GM19351 (cell line): ENCODE data around the gene KDM4B.

Source experiments
- ATAC-seq: cut with Tn5 transposase; IDR thresholded peaks from one replicate; pipeline ENCODE4 v1.9.1; 2021; ENCODE audit warnings: mild to moderate bottlenecking, moderate library complexity; ENCODE audit not compliant: unreplicated experiment

The KDM4B gene

DNA sequence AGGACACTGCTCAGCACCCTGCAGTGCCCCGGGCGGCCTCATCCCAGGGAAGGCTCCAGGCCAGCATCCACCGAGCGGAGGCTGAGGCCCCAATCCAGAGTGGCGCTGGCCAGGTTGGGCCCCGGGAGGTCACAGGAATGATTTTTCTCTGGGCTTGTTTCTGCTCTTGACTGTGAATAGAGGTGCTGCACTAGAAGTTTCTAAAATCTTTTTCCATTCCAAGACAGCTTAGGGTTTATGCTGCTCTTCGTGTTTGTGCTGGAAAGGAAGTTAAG is 15.1 kb downstream of the KDM4B start:
- no peak for ATAC-seq

DNA sequence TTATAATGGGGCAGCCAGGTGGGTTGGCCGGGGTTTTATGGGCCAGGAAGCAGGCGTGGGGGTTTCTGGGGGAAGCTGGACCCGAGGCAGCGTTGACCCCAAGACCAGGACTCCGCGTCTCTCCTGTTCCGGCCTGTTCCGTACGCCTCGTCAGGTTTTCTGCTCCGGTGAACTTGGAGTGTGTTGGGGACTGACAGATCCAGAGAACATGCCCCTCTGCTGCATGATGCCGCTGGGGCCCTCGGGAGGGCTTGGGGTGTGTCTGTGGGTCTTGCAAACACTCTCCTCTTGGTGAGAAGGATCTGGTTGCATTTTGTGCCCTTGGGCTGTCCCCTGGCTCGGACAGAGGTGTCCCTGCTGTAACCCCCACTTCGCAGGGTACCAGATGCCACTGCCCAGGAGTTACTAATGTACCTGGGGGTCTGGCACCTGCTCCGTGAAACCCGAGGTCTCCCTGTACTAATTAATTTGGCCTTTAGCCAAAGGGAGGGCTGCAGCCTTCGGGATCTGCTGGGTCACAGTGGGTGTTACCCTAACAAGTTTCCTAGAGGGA is 15.6 kb downstream of the KDM4B start:
- no peak for ATAC-seq

DNA sequence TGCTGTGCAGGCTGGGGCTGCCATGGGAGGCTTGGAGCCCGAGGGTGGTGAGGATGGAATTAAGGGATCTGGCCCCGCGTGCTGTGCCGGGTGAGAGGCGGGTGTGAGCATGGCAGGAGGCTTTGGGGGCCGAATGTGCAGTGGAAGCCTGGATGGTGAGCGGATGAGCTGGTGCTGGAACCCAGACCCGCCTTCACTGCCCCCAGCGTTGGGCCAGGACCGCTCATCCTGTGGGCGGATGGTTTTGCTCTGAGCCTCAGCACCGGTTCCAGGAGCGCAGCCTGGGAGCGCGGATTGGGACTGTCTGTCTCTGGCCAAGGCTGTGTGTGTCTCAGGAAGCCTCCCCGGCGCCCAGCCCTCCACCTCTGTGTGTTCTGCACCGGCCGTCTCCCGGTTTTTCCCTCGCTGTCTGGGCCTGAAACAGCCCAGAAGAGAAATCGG is 16.7 kb downstream of the KDM4B start:
- no peak for ATAC-seq

DNA sequence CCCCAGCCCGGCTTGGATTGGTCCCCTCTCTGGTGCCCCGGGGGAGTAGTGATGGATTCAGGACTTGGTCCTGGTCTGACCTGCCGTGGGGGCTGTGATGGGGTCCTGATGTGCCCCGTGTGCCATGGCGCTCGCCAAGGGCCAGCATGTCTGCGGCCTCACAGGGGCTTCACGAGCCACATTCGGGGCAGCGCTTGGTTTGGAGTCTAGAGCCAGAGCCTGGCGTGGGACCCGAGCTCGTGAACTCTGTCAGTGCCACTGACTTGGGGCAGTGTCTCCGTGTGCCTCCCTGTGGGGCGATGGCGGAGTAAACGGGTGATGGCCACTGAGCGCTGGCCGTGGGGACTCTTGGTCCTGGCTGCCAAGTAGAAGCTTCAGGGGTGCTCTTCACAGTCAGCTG is 17.1 kb downstream of the KDM4B start:
- ATAC-seq, result no peak

DNA sequence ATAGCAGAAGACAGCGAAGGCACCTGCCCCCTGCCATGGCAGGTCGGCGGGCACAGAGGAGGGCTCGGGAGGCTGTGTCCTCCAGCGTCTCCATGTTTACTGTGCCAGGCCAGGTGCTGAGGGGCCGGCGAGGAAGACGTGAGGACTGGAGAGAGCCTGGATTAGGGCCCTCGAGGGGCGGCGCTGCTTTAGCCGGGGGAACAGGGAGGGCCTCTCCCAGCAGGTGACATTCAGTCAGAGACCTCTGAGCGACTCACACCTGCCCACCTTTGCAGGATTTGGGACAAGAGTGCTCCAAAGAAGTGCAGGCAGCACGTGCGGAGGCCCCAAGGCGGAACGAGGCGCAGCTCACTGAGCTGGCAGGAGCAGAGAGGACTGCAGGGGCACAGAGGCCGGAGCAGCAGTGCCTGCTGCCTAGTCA is 17.6 kb downstream of the KDM4B start:
- no peak for ATAC-seq

DNA sequence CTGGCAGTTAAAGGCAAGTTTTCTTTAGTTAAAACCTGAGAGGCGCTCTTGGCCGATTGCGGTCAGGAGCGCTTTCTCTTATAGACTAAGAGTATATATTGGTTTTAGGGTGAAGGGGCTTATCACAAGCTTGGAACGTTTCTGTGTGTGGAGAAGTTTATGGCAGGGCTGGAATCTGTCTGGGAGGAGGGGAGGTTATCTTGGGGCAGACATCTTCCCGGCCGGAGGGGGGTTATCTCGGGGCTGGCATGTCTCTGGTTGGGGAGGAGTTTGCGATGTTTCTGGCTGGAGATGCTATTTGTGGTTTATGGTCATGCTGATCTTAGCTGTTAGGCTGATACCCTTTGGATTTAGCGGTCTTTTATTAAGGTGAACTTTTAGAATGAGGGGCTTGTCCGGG is 18.3 kb downstream of the KDM4B start:
- no peak for ATAC-seq

DNA sequence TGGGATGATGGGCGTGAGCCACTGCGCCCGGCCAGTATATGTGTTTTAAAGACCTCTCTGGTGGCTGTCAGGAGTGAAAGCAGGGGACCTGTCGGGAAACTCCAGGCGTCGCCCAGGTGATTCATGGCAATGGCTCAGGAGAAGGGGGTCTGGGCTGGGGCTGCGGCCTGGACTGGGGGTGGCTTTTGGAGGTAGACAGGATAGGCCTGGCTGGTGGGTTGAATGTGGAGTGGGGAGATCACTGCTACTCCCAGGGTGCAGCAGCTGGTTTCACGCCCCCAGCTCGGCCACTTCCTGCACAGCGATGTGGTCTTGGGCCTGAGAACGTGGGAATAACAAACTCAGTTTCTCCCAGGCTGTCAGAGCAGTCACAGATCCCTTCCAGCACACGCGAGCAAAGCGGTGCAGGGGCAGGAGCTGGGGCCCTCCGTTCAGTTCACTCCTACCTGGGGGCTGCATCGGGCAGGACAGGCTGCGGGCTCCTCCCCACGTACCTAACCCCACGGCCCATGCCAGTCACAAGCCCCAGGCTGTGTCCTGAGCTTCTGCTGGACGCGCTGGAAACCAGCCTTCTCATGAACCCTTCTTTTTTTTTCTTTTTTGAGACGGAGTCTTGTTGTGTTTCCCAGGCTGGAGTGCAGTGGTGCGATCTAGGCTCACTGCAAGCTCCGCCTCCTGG is 18.9 kb downstream of the KDM4B start:
- ATAC-seq, result no peak

DNA sequence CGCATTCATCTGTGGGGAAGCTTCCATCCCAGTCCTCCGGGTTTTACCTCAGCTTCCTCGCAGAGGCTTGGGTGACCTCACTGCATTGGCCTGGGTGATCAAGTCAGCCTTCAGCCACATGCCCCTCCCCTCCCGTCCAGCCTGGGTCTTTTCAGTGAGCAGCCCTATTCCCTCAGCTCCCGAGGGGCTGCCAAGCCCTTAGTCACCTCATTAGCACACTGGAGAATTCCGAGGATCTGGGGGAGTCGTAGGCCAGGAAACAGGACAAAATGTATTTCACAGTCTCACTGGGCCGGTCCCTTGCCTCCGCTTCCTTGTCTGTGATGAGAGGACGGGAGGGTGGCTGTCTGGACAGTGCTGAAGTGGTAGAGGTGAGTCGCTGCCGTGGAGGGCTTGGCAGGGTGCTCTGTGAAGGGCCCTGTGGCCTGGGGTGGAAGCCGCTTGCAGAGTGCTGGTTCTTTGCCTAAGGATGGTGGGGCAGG is 19.9 kb downstream of the KDM4B start:
- ATAC-seq, result no peak

DNA sequence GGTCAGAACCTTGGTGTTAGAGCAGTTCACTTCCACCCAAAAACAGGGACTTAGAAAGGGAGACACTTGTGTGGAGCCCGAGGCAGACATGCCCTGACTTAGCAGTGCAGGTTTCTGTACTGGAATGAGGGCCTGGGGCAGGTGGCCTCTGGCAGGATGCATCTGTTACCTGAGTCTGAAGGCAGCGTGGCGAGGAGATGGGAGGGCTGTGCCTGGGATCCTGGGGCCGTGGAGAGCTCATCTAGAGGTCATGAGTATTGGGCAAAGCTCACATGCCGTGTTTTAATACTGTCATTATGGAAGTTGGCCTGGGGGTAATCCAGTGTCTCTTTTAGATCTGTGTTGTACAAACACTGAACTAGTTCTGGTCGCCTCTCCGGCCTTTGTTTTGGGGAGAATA is 21.4 kb downstream of the KDM4B start:
- ATAC-seq, result no peak

DNA sequence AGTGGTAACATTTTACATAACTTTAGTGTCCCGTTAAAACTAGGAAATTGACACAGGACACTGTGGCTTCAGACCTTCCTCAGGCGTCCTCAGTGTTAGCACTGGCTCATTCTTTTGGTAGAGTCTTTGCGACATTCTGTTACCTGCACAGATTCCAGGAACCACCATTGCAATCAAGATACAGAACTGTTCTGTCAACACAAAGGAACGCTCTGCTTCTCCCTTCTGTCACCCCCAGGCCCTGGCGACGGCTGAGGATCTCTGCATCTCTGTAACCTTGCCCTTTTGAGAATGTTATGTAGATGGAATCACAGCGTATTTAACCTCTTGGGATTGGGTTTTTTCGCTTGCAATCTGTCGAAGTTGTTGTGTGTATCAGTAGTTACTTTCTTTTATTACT is 22.6 kb downstream of the KDM4B start:
- no peak for ATAC-seq

DNA sequence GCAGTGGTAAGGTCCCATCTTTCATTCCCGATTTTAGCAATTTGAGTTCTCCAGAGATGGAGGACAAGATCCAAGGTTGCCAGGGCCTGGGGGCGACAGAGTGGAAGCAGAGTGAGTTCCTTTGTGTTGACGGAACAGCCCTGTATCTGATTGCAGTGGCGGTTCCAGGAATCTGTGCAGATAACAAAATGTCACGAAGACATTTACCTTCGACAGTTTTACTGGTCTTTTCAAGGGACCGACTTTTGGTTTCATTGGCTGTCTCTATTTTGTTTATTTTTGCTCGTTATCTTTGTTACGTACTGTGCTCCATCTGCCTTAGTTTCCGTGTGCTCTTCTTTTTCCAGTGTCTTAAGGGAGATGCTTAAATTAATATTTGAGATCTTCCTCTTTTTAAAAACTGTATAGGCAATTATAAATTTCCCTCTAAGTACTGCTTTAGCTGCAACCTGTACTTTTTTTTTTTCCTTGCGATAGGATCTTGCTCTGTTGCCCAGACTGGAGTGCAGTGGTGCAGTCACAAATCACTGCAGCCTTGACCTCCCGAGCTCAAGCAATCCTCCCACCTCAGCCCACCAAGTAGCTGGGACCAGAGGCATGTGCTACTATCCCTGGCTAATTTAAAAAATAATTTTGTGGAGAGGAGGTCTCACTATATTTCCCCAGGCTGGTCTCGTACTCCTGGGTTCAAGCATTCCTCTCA is 23.2 kb downstream of the KDM4B start:
- no peak for ATAC-seq

DNA sequence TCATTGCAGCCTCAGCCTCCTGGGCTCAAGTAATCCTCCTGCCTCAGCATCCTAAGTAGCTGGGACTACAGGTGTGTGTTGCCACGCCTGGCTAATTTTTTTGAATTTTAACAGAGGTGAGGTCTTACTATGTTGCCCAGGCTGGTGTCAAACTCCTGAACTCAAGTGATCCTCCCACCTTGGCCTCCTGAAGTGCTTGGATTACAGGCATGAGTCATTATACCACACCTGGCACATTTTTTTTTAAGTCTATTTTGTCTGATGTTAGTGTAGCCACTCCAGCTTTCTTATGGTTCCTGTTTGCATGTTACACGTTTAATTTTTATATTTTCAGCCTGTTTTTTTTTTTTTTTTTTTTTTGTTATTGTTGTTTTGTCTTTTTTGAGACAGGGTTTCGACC is 24.8 kb downstream of the KDM4B start:
- no peak for ATAC-seq

DNA sequence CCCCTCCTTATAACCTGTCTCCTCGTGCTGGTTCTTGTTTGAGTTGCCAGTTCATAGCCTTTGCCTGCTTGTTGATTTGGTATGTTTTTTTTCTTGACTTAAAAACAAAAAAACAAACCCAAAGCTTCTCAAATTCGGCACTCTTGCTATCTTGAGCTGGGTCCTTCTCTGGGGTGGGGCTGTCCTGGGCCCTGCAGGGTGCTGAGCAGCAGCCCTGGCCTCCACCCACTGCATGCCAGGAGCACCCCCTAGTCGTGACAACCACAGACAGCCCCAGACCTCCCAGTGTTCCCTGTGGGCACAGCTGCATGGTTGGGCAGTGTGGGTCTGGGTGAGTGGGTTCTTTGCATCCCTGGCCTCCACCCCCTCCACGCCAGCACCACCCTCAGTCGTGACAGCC is 27.8 kb downstream of the KDM4B start:
- no peak for ATAC-seq

DNA sequence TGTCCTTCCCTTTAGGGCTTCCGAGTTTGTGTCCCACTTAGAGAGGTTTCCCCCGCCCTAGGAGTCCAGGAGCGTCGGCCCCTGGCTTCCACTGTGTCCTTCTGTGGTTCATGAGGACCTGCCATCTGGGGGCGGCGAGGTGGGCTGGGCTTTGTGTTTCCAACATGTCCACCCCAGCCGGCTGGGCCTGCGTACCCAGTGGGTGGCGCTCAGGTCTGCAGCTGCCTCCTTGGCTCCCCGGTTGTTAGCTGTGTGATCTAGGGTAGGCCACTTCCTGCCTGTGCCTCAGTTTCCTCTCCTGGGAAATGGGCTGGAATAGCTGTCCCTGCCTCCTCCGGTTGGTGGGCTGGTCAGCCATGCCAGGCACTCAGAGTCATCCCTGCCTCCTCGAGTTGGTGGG is 28.4 kb downstream of the KDM4B start:
- ATAC-seq, result no peak

DNA sequence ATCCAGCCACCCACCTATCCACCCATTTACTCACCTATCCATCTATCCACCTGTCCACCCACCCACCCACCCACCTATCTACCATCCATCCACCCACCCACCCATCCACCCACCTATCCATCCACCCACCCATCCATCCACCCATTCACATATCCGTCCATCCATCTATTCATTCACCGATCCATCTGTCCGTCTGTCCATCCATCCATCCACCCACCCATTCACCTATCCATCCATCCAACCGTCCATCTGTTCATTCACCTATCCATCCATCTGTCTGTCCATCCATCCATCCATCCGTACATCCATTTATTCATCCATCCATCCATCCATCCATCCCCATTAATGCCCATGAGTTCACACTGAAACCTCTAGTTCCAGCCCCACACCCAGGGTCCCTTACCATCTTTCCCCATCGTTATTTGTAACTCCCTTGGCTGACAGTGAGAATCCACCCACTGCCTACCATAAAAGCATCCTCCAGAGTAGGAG is 31.3 kb downstream of the KDM4B start:
- ATAC-seq, result no peak

DNA sequence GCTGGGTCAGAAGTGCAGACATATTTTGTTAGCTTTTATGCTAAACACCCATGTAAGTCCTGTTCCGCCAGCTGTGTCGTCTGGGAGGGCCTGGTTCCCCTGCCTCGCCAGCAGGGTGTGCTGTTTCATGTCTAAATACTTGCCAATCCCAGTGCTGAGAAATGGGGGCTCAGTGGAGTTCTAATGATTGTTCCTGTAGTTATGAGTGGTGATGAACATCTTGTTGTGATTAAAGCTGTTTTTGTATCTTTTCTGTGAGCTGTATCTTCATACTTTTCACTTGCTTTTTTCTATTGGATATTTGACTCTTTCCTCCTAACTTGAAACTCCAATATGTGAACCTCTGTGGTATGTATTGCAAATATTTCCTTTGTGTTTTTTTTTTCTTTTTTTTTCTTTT is 32.7 kb downstream of the KDM4B start:
- ATAC-seq, result no peak

DNA sequence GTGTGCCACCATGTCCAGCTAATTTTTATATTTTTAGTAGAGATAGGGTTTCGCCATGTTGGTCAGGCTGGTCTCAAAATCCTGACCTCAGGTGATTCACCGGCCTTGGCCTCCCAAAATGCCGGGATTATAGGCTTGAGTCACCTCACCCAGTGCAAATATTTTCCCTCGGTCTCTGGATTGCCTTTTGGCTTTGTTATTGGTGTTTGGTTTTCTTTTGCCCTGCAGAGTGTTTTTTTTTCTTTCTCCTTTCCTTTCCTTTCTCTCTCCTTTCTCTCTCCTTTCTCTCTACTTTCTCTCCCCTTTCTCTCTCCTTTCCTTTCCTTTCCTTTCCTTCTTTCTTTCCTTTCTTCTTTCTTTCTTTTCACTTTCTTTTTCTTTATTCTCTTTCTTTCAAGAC is 33.2 kb downstream of the KDM4B start:
- ATAC-seq, result no peak

DNA sequence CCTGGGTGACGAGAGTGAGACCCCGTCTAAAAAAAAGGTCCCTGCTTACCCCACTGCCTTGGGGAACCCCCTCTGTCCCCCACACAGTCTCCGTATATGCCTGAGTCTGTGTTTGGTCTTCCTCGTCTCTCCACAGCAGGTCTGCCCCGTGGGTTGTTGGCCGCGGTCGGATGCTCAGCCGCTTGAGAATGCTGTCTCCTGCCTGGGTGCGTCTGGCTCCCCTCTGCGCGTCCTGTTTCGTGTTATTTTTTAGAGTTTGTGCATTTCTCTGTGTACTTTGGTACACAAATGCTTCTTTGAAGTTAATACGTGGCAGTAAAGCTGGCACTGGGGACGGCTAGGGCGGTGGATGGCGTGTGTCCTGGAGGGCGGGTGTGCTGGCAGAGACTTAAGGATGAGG is 34.9 kb downstream of the KDM4B start:
- no peak for ATAC-seq

DNA sequence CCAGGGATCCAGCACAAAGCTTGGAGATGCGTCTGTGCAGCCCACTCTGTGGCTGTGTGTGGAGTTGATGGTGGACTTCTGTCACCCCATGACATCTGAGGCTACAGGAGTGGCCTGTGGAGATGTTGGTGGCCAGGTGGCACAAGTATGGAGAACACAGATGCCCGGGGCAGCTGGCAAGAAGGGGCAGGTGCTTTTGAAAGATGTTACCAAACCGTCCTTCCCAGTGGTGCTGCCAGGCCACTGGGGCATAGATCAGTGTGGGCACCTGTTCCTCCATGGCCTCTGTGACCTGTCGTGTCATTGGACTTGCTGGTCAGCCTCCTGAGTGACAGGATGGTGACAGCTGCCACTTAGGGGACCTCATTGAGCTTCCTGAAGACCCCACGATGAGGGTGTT is 36.2 kb downstream of the KDM4B start:
- ATAC-seq, result no peak

DNA sequence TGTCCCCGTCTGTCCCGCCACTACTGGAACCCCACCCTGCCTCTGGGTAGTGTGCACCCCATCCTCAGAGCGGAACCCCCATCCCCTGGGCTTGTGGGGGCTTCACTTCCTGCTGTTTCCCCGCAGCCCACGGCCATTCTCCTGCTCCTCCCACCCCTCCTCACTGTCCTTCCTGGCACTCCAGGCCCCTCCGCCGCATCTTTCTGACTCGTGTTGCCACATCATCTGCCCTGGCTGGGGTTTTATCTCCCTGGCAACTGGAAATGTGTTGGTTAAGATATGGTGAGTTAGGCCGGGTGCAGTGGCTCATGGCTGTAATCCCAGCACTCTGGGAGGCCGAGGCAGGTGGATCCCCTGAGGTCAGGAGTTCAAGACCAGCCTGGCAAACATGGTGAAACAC is 37.3 kb downstream of the KDM4B start:
- ATAC-seq, result no peak

DNA sequence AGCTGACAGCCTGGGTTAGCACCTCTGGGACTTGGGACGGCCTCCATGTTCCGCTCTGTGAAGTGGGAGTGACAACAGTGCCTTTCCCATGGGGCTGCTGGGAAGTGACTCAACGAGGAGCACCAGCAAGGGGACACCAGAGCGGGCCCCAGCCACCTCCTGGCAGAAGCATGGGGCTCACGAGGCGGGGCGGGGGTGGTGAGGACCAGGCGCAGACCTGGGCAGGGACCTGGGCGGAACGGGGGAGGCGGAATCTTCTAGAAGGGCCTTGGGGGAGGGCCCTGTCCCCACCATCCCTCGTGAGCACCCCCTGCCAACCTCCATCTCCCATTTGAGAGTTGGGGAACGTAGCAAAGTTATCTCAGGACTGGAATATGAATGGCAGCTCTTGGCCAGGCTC is 37.9 kb downstream of the KDM4B start:
- ATAC-seq, result no peak

DNA sequence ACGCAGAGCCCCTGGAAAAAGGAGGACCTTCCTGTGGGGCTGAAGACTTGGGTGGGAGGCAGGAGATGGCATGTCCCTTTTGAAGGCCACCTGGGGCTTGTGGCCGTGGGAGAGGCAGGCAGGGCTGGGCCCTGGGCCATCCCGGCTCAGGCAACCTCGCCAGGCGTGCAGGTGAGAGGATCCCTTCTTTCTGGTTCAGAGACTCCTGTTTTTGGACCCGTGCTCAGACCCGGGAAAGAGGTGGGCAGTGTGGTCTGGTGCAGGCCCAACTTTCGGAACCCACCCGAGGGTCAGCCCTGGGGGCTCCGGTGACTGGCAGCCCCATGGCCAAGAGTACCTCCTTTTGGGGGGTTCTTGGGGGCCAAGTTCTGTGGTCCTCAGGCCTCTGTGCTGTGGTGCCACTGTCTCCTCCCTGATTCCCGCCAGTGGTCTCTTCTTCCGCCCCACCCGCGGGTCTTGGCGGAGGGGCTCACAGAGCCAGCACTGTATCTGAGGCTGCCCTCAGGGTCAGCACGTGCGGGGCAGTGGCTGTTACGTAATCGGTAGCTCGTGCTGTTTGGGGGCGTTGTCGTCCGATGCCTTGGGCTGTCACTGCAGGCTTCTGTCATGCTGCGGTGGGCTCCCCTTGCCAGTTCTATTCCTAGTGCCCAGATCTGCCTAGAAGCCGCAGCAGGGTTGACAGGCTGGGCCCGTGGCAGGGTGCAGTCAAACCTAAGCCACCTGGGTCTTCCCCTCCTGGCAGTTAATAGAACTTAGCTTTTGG is 42.7 kb downstream of the KDM4B start:
- ATAC-seq, result no peak
